Kidney tubule cell (primary cell): ENCODE measurements around the gene MRC2.
"Not testable (repeated sequence)": the region's sequence is repeated elsewhere in the genome, so short reads cannot be mapped to it uniquely, and the experiment has no call there.

Experiments used
- DNase-seq: peaks from one replicate; pipeline ENCODE4 v3.0.0-alpha.2; 2018; ENCODE audit warnings: low spot score

The MRC2 gene

GRCh38 chr17:62681061-62681938, 53.8 kb downstream of the MRC2 start:
- no peak for DNase-seq

GRCh38 chr17:62681939-62682381, 54.5 kb downstream of the MRC2 start:
- DNase-seq = no peak

- DNase-seq = no peak
Measured at GRCh38 chr17:62684179-62684578, 56.7 kb downstream of the MRC2 start.

GRCh38 chr17:62687997-62688396, 60.5 kb downstream of the MRC2 start:
- DNase-seq = no peak

- DNase-seq = peak; percentile 54
Measured at GRCh38 chr17:62688398-62689160, 61.1 kb downstream of the MRC2 start.

GRCh38 chr17:62689441-62690167, 62.1 kb downstream of the MRC2 start:
- no peak for DNase-seq

- DNase-seq = no peak
Measured at GRCh38 chr17:62690168-62690897, 62.9 kb downstream of the MRC2 start.

- not testable (repeated sequence) for DNase-seq
Measured at GRCh38 chr17:62691589-62691915, 64.1 kb downstream of the MRC2 start.

- DNase-seq = no peak
Measured at GRCh38 chr17:62692159-62692651, 64.7 kb downstream of the MRC2 start.

- no peak for DNase-seq
Measured at GRCh38 chr17:62692721-62693431, 65.4 kb downstream of the MRC2 start.

- DNase-seq = peak; percentile 56
Measured at GRCh38 chr17:62693616-62694409, 66.3 kb downstream of the MRC2 start.

GRCh38 chr17:62695093-62695738, 67.7 kb downstream of the MRC2 start:
- DNase-seq = not testable (repeated sequence)

GRCh38 chr17:62696256-62696655, 68.8 kb downstream of the MRC2 start:
- no peak for DNase-seq

- no peak for DNase-seq
Measured at GRCh38 chr17:62696726-62697490, 69.4 kb downstream of the MRC2 start.

GRCh38 chr17:62698459-62698858, 71.0 kb downstream of the MRC2 start:
- DNase-seq = not testable (repeated sequence)

- no peak for DNase-seq
Measured at GRCh38 chr17:62700964-62701705, 73.7 kb downstream of the MRC2 start.

- no peak for DNase-seq
Measured at GRCh38 chr17:62701706-62702085, 74.2 kb downstream of the MRC2 start.

GRCh38 chr17:62702746-62703260, 75.3 kb downstream of the MRC2 start:
- no peak for DNase-seq
